SIG-M5 treated with dmso at 0.1 percent for 504 hours (cell line): ENCODE results near the gene USP34.
A peak's percentile ranks its signal among the peaks of the same experiment; 100 is the strongest.

ENCODE experiments used
- DNase-seq: peaks from one replicate; lab custom pipeline; 2025; ENCODE audit not compliant: unreplicated experiment; lab: John Stamatoyannopoulos, UW

USP34 gene

DNA sequence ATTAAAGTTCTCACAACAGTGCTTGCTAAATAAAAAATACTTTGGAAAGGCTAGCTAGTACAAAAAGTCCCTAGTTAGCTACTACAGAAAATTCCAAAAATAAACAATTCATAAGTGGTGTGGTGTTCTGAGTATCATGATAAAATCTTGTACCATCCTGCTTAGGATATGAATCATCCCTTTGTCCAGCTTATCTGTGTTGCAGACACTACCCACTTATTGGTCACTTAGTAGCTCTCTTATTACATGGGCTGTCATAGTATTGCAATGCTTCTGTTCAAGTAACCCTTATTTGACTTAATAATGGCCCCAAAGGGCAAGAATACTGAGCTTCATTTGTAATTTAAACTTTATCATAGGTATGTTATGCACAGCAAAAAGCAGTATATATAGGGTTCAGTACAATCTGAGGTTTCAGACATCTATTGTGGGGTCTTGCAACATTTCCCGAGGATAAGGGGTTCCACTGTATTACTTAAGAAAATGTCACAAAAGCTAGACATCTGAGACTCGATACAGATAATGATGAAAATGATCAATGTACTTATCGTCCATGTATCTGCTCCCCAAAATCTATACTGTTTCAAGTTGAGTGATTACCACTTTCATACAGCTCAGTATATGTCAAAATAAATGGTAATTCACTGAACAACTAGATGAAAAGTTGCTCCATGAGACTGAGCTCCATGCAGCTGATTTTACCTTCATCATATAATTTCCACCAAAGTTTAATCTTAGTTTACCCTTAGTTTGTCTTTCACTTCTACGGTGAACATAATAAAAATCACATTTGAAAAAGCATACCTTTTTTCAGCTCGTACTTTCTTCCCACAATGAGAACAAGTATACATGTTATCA is 215.1 kb downstream of the USP34 start:
- DNase-seq, result no peak

DNA sequence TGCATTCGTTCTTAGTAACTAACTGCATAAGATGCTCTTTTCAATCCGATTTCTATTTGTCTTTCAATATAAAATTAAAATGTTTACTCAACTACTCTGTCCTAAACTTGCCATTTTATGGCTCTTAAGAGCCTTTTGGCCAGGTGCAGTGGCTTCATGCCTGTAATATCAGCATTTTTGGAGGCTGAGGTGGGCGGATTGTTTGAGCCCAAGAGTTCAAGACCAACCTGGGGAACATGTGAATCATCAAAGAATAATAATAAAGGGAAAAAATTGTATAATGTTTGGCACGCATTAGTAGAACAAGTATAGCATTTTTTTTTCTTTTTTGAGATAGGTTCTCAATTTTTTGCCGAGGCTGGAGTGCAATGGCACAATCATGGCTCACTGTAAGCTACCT is 216.4 kb downstream of the USP34 start:
- DNase-seq, result no peak

DNA sequence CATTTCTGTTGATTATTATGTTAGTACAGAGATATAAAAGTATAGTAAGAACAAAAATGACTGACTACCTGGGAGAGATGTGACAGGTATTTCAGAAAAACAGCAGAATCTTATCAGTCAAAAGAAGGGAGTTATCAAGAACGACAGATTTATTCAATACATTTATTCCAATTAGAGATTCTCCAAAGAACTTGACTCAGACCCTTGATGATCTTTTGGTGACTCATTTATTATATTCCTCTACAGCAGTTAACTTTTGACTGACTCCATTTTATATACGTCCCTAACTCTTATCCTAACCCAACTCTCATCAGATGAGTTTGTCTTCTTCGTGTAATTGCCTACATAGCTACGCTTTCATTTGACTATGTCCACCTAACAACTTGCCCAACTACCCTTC is 217.8 kb downstream of the USP34 start:
- DNase-seq, result no peak

DNA sequence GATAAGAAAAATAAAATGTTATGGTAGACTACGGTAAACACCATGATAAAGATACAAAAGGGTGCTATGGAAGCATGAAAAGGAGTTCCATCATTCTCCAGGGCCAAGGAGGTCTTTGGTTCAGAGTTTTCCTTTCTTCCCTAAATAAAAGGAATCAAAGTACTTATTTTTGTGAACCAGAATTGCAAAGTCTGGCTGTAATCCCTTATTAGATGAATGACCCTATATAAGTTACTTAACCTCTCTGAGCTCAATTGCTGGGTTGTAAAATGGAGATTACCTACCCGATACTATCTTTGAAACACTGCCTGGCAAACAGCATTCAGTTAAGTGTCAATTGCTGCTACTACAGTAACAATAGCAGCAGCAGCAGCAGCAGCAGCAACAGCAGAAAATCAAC is 218.9 kb downstream of the USP34 start:
- DNase-seq, result no peak

DNA sequence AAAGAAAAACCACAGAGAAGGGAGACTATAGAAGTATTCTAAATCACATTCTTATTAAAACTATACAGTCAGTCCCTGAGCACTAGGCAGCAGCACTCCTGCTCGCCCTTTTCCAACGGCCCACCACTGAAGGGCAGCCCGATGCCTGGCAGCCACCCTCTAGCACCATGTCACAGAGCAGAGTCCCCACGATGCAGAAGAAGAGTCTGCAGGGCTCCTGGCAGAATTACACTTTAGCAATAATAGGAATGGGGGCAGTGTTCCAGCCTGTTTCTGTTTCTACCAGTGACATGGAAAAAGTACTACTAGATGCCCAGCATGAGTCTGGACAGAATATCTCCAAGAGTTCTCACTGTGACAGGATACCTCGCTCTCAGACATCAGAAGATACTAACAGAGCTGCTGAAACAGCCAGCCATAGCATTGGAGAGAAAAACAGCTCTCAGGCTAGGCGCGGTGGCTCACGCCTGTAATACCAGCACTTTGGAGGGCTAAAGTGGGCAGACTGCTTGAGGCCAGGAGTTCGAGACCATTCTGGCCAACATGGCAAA is 221.3 kb downstream of the USP34 start:
- DNase-seq, result no peak

DNA sequence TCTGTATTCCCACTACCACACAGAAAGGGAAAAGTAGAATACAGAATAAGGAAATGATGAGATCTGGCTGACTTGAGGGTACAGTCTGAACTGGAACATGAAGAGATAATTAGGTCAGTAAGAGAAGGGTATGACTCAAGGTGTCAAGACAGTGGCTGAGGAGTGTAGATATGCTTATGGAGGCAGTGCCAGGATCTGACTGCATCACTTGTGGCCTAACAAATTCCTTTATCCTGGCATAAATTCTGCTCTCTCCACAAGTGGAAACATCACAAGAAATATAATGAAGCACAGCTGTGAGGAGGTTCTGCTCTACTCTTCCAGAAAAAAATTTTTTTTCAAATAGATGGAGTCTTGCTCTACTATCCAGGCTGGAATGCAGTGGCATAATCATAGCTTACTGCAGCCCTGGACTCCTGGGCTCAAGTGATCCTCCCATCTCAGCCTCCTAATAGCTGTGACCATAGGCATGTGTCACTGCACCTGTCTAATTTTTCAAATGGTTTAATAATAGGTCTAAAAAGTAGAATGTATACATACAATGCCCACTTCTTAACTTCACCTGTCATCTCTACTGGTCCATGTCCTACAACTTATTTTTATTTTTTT is 223.6 kb downstream of the USP34 start:
- DNase-seq, result no peak

DNA sequence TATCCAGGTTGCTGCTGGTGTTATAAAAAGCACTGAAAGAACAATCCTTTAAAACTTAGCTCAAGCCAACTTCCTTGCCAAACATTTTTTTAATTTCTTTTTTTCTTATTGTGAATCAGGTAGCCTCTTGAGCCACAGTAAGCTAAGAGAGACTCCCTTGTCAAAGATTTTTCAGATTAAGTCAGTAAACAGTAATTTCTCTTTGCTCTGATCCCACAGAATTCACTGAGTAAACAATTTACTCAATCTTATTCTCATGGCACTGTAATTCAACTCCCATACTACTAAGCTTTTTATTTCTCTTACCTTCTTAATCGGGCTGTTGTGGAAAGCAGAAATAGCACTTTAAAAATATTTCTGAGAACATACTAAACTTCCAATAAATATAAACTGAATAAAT is 226.2 kb downstream of the USP34 start:
- no peak for DNase-seq

DNA sequence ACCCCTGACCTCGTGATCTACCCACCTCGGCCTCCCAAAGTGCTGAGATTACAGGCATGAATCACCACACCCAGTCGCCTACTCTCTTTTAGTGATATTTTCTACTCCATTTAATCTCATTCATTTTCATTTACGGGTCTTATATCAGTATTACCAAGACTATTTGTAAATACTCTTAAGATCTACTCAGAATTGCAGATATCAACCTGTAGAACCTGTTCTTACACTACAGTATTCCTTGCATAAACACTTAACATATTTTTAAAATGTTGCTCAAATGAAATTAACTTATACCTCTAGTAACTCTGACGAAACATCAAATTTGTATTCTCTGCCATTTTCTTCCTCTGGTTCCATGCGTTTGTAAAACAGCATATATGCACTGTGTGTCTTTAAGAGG is 229.6 kb downstream of the USP34 start:
- DNase-seq, result no peak

DNA sequence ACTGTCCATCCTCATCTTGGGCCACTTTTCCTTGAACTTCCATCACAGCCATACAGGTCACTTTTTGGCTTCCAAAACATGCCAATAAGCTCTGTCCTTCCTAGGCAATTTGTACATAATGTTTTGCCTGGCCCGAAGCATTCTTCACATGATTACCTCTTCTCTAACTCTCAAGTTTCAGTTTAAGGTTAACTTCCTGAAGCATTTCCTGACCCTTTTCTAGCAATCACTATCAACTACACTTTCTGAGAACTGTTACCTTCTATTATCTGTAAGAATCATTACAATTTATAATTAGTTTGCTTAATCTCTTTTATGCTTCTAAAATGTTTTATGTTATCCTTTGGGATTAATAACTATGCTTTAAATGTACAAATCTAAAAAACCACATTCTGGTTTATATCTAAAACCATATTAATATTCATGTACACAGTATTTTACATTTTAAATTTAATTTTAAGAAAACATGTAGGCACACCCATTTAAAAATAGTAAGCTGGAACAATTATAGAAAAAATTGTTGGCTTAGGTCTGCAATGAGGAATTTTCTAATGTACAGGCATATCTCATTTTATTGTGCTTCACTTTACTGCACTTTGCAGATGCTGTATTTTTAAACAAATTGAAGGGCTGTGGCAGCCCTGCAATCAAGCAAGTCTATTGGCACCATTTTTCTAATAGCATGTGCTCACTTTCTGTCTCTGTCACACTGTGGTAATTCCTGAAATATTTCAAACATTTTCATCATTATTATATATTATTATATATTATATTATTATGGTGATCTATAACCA is 232.5 kb downstream of the USP34 start:
- no peak for DNase-seq

DNA sequence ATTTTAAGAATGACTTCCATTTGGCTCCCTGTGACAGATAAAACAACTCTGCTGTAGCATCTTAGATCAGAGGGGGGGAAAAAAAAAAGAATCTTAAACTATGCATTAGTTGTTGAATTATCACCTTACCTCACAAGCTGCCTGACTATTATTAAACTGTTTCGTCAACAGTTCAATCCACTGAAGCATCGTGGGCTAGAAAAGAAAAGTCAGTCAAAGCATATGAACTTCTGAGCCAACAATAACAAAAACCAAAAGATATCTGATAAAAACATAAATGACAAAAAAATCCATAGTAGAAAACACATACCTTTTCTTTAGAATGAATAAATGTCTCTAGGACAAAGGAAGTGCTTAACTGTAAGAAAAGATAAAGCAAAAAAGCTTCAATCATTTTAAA is 235.2 kb downstream of the USP34 start:
- DNase-seq, result no peak

DNA sequence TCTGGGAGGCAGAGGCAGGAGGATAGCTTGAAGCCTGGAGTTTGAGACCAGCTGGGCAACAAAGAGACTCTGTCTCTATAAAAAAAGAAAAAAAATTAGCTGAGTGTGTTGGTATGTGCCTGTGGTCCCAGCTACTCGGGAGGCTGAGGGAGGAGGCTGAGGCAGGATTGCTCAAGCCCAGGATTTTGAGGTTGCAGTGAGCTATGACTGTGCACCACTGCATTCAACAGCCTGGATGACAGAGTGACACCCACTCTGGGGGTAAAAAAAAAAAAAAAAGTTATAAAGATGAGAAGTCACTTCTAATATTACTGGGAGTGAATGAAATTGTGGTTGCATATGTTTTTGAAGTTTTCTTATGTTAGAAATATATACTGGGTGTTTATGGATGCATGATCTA is 237.3 kb downstream of the USP34 start:
- no peak for DNase-seq

DNA sequence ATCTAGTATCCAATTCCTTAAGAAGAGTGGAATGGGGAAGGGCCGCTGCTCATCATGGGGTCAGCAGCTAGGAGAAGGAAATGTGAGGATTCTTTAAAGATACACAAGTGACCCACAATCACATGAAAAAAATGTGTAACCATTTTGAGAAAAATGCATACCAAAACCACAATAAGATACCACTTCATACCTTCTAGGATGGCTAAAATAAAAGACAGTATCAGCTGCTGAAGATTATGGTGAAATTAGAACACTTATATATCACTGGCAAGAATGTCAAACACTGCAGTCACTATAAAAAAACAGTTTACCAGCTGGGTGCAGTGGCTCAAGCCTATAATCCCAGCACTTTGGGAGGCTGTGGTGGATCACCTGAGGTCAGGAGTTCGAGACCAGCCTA is 241.0 kb downstream of the USP34 start:
- DNase-seq, result no peak

DNA sequence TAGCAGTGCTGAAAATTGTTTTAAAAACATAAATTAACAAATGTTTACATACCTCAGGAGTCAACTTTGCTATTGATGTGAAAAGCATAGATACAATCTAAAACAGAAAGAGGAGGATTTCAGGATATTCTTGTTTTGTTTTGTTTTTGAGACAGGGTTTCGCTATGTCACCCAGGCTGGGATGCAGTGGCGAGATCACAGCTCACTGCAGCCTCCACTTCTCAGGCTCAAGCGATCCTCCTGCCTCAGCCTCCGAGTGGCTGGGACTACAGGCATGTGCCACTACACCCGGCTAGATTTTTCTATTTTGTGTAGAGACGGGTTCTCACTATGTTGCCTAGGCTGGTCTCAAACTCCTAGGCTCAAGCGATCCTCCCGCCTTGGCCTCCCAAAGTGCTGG is 248.3 kb downstream of the USP34 start:
- DNase-seq, result no peak

DNA sequence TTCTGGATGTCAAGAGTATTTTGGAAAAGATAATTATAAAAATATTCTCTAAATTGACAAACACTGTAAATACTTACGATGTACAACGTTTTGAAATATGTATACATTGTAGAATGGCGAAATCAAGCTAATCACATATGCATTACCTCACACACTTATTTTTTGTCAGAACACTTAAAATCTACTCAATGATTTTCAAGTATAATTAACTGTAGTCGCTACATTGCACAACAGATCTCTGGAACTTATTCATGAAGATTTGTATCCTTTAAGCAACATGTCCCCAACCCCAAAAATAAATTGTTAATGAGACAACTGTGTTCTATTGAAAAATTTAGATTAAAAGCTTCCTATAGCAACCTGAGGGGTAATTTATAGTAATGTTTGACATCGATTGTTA is 249.1 kb downstream of the USP34 start:
- no peak for DNase-seq

DNA sequence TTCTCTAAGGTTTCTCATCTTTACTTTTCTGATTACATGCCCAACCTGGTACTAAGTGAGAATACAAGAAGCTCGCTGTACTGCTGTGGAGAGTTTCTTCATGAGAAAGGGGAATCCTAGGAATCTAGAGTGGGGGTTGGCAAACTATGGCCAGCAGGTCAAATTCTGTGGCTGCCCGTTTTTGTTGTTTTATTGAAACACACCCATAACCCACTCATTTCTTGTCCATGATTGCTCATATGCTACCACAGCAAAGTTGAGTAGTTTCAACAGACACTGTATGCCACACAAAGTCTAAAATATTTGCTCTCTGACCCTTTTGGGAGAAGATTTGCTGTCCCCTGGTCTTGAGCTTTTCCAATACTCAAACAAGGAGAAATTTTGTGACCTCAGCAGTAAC is 250.1 kb downstream of the USP34 start:
- DNase-seq, result no peak

DNA sequence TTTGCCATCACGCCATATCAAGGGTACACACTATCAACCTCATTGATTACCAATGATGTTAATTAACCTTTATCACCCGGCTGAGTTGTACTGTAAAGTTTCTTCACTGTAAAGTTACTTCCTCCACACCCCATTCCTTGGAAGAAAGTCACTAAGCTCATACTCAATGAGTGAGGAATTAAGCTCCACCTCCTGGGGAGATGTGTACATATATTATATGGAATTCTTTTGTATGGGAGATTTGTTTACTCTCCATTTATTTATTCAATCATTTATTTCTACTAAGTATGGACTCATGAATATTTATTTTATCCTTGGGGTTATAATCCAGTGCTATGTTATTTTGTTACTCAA is 252.1 kb downstream of the USP34 start:
- DNase-seq, result no peak

DNA sequence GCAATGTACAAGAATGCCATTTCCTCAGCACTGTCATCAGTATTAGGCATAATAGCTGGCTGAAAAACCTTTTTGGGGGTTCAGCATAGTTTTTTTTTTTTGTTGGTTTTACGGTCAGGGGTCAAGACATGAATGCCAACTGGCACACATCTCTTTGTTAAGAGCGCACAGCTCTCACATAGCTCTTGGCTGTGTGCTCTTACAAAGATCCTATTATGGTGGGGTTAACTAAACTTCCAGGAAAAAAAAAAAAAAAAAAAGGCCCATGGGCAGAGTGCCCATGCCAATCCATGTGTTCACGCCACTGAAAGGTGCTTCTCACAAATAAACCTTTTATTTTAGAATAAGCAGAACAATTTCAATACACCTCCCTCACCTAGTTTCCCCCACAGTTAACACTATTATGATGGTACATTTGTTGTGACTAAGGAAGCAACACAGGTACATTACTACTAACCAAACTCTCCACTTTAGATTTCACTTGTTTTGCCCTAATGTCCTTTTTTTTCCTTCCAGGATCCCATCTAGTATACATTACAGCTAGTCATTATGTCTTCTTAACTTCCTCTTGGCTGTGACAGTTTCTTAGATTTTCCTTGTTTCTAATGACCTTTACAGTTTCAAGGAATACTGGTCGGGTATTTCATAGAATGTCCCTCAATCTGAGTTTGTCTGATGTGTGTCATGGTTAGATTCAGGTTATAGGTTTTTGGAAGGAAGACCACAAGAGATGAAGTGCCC is 252.6 kb downstream of the USP34 start:
- DNase-seq, result no peak

DNA sequence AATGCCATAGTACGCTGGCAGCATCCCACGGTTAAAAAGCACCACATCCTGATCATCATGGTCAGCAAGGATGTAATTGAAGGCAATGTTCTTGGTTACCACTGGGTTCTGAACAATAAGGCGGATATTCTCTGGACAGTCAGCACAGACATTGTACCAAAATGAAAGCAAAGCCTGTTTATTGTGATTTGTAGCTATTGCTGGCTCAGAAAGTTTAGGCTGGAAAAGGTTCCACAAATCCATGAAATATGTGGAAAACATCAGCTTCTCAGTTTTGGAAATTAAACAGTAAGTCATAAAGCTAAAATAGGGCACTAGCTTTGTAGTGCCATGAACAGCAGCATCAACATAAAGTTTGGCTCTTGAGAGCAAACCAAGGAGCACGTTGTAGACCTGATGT is 256.7 kb downstream of the USP34 start:
- DNase-seq, result no peak

DNA sequence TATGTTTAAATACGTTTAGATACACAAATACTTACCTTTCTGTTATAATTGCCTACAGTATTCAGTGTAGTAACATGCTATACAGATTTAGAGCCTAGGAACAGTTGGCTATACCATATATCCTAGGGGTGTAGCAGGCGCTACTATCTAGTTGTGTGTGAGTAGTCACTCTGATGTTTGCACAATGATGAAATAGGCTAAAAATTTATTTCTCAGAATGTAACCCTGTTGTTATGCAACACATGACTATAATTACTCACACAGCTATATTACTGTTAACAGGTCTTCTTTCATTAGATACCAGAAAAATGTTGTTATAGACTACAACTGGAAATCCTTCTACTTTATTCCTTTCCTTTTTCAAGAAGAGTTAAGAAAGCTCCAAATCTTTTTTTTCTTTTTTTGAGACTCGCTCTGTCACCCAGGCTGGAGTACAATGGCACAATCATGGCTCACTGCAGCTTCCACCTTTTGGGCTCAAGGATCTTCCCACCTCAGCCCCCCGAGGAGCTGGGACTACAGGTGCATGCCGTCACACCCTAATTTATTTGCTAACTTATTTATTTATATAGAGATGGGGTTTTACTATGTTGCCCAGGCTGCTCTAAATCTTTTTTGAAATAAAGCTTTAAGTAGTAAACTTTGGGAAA is 260.4 kb downstream of the USP34 start:
- peak; percentile 71 for DNase-seq

DNA sequence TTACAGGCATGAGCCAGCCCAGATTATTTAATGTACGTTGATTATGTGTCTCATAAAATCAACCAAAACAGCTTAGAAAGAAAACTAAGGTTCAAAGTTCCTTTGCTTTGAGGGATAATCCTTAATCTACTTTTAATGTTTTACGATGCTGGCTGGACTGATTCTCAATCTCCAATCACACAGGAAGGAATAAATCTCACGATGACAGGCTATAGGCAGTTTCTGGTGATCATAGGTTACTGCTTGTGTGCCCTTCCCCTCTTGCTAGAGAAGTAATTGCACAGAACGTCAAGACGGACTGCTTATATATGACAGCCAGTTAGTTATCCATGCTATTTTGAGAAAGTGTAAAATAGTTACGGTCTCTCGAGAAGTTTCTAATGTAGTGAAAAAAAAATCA is 265.8 kb downstream of the USP34 start:
- DNase-seq, result no peak

DNA sequence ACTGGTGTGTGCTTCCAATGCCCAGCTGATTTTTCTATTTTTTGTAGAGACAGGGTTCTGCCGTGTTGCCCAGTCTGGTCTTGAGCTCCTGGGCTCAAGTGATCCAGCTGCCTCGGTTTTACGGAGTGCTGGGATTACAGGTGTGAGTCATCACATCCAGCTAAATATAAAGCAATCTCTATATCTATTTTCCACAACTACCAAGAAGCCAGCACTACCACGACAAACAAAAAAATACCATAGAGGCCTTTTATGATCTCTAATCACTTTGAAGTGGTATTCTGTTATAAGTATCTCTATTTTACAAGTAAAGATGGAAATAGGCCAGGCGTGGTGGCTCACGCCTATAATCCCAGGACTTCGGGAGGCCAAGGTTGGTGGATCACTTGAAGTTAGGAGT is 274.2 kb downstream of the USP34 start:
- no peak for DNase-seq
